GM19099 (cell line): ENCODE results near the gene CLIC4.

Source experiments
- POLR2A ChIP-seq: IDR thresholded peaks from 3 replicates; pipeline ENCODE4 v1.6.1; 2011; ENCODE audit warnings: low read depth; ENCODE audit not compliant: insufficient read length; ENCODE audit errors: extremely low read depth

CLIC4 gene

DNA sequence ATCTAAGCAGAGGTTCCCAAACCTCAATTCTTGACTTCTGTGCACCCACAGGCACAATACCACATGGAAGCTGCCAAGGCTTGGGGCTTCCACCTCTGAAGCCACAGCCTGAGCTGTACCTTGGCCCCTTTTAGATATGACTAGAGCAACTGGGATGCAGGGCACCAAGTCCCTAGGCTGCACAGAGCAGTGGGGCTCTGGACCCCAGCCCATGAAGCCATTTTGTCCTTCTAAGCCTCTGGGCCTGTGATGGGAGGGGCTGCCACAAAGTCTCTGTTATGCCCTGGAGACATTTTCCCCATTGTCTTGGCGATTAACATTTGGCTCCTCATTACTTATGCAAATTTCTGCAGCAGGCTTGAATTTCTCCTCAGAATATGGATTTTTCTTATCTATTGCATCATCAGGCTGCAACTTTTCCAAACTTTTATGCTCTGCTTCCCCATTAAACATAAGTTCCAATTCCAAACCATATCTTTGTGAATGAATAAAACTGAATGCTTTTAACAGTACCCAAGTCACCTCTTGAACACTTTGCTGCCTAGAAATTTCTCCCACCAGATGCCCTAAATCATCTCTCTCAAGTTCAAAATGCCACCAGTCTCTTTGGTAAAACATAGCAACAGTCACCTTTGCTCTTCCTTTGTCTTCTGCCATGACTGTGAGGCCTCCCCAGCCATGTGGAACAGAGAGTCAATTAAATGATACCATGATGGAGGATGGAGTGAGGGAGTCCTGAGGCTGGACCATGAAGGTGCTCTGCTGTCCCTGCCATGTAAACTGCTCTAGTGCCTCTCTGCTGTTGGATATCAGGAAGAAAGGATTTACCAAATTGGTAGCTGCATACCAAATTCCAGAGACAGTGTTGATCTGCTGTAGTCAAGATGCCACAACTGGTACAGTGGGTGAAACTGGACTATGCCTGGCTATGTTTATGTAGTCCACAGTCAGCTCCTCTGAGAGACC is 147.2 kb downstream of the CLIC4 start:
- no peak for TF ChIP-seq POLR2A

DNA sequence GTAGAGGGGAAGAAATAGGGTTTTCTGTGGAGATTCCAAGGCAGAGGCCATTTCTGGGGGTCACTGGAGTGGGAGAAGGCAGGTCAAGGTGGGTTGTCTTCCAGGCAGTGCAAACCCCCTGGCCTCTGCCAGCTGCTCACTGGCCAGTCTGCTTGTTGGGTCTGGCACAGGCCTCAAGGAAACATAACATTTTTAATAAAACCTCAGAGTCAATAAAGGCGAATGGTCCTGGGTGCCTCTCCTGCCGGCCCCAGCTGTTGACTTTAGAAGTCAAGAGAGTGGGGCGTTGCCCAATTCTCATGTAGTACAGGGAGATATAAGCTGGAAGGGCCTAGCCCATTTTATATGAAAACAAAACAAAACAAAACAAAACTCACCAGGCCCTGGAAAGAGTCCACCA is 148.2 kb downstream of the CLIC4 start:
- TF ChIP-seq POLR2A, result no peak
